T-helper 2 cell treated with Interferon-gamma antibody and Interleukin-4, amounts not matched to agents 100 ng/mL and 5 ng/mL, for 36 hours (primary cell): ENCODE measurements around the gene CABS1. TPM values are rescaled to one million over a fixed set of nuclear protein-coding genes. Genes with fewer than 3 reads are reported as not detected.

Experiments used
- intact Hi-C: fragments of 100-400 bp; cut with micrococcal nuclease; formaldehyde crosslinking; loops from one replicate; pipeline ENCODE4 v1.15.1; 2023
- total RNA-seq: library from RNA; stranded (reverse); gene quantifications from 2 replicates; pipeline ENCODE4 v1.2.3, GENCODE V29; 2022

CABS1 gene
- total RNA-seq, 1 donor from 2014 or later = not detected

GRCh38 chr4:70382691-70383181 lies 48.0 kb downstream of the CABS1 start, which contains the start of gene SMR3B:
SMR3B (plus strand) TSS chr4:70383131; CDS start chr4:70384511, 1,380 bp downstream.
- intact Hi-C loops = no loop called here

Other genes starting within 250 kb of the CABS1 start
- gene PRR27, start 180.7 kb upstream of the CABS1 start, total RNA-seq = not detected in 2 replicates
- gene ODAM, start 139.3 kb upstream of the CABS1 start, total RNA-seq = not detected in 2 replicates
- gene FDCSP, start 108.9 kb upstream of the CABS1 start, total RNA-seq = not detected in 2 replicates
- gene CSN3, start 92.4 kb upstream of the CABS1 start, total RNA-seq = not detected in 2 replicates
- not detected in 2 replicates for gene SMR3A, start 25.8 kb downstream of the CABS1 start, total RNA-seq
- gene SMR3B, start 48.1 kb downstream of the CABS1 start, total RNA-seq = not detected in 2 replicates
- gene OPRPN, start 63.0 kb downstream of the CABS1 start, total RNA-seq = not detected in 2 replicates
- gene MUC7, start 137.2 kb downstream of the CABS1 start, total RNA-seq = not detected in 2 replicates
- not detected in 2 replicates for gene AMTN, start 183.6 kb downstream of the CABS1 start, total RNA-seq